Left lobe of liver (tissue), 2 donors: Measurements from ENCODE around the gene TAAR2. TPM values are rescaled to one million over a fixed set of nuclear protein-coding genes. Genes with fewer than 3 reads are reported as not detected.
"Not testable (repeated sequence)": the region's sequence is repeated elsewhere in the genome, so short reads cannot be mapped to it uniquely, and the experiment has no call there.

Source experiments
- ATAC-seq: fragments of 200-7000 bp; cut with Tn5 transposase; one replicate; pipeline ENCODE4 v1.9.1; 2020; ENCODE audit warnings: mild to moderate bottlenecking, moderate library complexity
- DNase-seq: peaks from one replicate; pipeline ENCODE4 v3.0.0-alpha.2; 2020; ENCODE audit warnings: low spot score
- total RNA-seq: library from RNA; stranded (reverse); gene quantifications from one replicate; pipeline ENCODE4 v1.2.1, GENCODE V29; 2021
- donor health status: DM: no; HTN: no; CAD: no; lungs with moderate emphysema.
- donor health status: DM: no; HTN: yes; CAD: no.

The TAAR2 gene
- total RNA-seq: not detected

- DNase-seq (no peak), ATAC-seq (no peak)
Observed at GRCh38 chr6:132624175-132624574, at the start of gene TAAR2. Gene TAAR2 (minus strand): TSS chr6:132624275. CDS start chr6:132624275, 0 bp downstream.

- ATAC-seq: no peak
- no peak for DNase-seq
Observed at GRCh38 chr6:132673376-132674094, 49.5 kb upstream of the TAAR2 start.

- DNase-seq: no peak
- peak; percentile 61 for ATAC-seq
Observed at GRCh38 chr6:132671295-132671694, 47.2 kb upstream of the TAAR2 start.

- ATAC-seq: peak; percentile 92
- no peak for DNase-seq
Observed at GRCh38 chr6:132669690-132670291, 45.7 kb upstream of the TAAR2 start.

GRCh38 chr6:132666118-132666517 is 42.0 kb upstream of the TAAR2 start:
- DNase-seq: no peak
- ATAC-seq: no peak

- no peak for ATAC-seq
- DNase-seq: no peak
Observed at GRCh38 chr6:132664309-132665034, 40.4 kb upstream of the TAAR2 start.

DNA sequence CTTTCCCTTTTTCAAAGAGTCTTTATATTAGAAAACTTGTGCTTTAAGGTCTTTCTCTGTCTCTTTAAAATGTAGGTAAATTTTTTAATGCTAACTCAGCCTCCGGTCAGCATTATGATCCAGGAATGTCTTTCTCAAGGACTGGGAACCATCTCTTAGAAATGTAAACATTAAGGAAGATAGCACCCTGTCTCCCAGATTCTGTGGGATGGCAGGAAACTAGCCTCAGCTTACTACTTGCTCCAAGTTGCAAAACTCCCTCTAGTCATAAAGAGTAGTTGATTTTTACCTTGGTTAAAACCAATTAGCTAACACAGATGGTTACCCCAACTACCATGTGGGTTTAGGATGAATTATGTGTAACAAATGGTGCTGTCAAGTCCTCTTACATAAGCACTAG is 39.6 kb upstream of the TAAR2 start:
- ATAC-seq: no peak

GRCh38 chr6:132661906-132662305 is 37.8 kb upstream of the TAAR2 start:
- no peak for DNase-seq
- no peak for ATAC-seq

More for the DNA sequence above, 39.6 kb upstream of the TAAR2 start:
- no peak for DNase-seq

DNA sequence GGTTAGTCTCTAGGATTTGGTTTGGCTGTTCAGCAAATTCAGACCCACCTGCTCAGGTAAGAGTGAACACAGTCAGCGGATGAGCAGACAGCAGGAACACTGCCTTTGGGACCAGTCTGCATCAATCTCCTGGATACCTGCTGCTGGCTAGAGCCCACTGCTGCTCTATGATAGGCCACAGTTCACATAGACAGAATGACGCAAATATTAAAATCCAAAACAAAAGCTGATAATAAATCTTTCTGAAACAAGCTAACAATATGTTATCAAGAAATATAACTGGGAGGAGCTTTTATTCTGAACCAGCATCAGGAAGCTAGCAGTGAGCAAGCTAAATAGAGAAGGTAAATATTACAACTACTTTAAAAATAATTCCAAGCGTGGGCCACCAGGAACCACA is 35.0 kb upstream of the TAAR2 start, which contains the start of gene TAAR1:
Gene TAAR1 (minus strand): TSS at position 101 of the 400 bp plus-strand sequence. CDS start 13,179 bp downstream, outside the sequence.
- no peak for DNase-seq
- no peak for ATAC-seq

- peak; percentile 41 for ATAC-seq
- DNase-seq: no peak
Observed at GRCh38 chr6:132651062-132651461, 27.0 kb upstream of the TAAR2 start.

DNA sequence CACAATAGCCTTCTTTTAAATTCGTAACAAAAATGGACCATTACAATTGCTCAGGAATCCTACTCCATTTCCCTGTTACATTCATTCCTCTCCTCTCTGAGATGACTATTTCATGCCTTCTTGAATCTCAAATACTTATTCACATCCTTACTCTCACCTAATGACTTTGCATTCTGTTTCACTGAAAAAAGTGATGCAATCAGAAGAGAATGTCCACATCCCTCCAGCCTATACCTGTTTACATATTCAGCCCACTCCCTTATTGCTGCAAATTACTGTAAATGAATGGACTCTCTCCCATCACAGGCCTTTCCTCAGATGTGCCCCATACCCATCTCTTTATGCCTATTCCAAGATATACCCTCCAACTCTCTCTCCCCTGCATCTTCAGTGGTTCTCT is 26.4 kb upstream of the TAAR2 start:
- DNase-seq (no peak), ATAC-seq (no peak)

GRCh38 chr6:132648828-132649227 is 24.8 kb upstream of the TAAR2 start:
- ATAC-seq (no peak), DNase-seq (no peak)

- DNase-seq (no peak), ATAC-seq (no peak)
Observed at GRCh38 chr6:132648356-132648755, 24.3 kb upstream of the TAAR2 start.

- DNase-seq (no peak), ATAC-seq (no peak)
Observed at GRCh38 chr6:132643547-132643946, 19.5 kb upstream of the TAAR2 start.

GRCh38 chr6:132637135-132637534 is 13.1 kb upstream of the TAAR2 start:
- DNase-seq, ATAC-seq: not testable (repeated sequence)

- DNase-seq: not testable (repeated sequence)
- peak; percentile 53 for ATAC-seq
Observed at GRCh38 chr6:132635906-132636305, 11.8 kb upstream of the TAAR2 start.

GRCh38 chr6:132635288-132635687 is 11.2 kb upstream of the TAAR2 start:
- DNase-seq, ATAC-seq: not testable (repeated sequence)

- DNase-seq (no peak), ATAC-seq (no peak)
Observed at GRCh38 chr6:132634796-132635195, 10.7 kb upstream of the TAAR2 start.

DNA sequence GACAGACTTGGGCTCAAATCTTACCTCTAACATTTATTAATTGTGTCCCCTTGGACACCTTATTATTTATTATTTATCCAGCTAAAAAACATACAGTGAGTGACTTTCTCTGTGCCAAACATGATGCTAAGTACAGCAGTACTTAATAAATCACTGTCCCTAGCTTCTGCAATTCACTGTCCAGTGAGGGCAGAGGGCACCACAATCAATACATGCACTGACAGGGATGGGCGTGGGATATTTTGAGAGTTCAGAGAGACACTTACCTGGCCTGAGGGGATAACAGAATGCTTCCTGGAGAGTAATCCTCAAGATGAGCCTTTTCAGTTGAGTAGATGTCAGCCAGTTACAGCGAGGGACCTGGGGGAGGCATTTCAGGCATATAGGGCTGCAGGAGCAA is 9.3 kb upstream of the TAAR2 start:
- DNase-seq: no peak
- peak; percentile 91 for ATAC-seq

DNA sequence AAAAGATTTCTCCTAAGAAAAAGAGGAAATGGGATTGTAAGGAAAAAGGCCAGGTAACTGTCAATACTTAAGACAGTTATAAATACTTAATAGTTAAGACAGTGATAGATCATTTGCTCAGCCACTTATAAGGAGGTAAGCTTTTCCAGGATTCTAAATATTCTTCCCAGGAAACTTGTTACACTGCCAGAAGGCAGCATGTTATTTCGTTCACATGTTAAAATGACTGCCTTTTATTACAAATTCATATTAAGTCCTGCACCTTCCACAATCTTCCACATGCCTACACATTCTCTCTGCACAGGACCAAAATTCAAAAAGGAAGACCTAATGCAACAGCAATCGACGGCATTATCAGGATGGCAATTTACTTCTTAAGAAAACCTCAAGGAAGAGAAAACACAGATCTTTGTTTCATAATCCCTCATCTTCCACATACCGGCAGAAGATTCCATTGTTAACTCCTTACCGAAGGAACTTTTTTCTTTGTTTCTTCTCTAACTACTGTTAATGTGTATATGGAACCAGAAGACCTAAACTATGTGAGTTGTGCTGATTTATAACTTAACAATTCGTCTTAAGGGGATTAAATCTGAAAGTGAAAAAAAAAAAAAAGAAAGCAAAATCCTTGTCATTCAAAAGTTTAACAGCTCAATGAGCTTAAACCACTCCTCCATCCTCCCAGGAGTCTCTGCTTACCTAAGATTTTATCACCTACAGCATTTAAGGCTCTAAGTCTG is 799 bp downstream of the TAAR2 start:
- ATAC-seq (no peak), DNase-seq (no peak)

GRCh38 chr6:132616677-132617076 is 7.4 kb downstream of the TAAR2 start:
- ATAC-seq (no peak), DNase-seq (no peak)
